Epithelial cell of esophagus (primary cell): ENCODE measurements around the gene HIPK2.
A peak's percentile ranks its signal among the peaks of the same experiment; 100 is the strongest.

Source experiments
- DNase-seq: peaks from one replicate; pipeline ENCODE4 v3.0.0; 2010; ENCODE audit warnings: low read depth
- H3K4me3 ChIP-seq: 2 replicates; pipeline ENCODE4 v1.5.1; 2011; ENCODE audit warnings: mild to moderate bottlenecking, low read length, control low read depth
- TF ChIP-seq, protein P1 (sequence below): IDR thresholded peaks from 2 replicates; pipeline ENCODE4 v1.5.1; 2011; ENCODE audit warnings: low read depth, mild to moderate bottlenecking, low read length, control low read depth, inconsistent platforms; ENCODE audit not compliant: insufficient read depth; ENCODE audit errors: missing control alignments

Gene HIPK2

DNA sequence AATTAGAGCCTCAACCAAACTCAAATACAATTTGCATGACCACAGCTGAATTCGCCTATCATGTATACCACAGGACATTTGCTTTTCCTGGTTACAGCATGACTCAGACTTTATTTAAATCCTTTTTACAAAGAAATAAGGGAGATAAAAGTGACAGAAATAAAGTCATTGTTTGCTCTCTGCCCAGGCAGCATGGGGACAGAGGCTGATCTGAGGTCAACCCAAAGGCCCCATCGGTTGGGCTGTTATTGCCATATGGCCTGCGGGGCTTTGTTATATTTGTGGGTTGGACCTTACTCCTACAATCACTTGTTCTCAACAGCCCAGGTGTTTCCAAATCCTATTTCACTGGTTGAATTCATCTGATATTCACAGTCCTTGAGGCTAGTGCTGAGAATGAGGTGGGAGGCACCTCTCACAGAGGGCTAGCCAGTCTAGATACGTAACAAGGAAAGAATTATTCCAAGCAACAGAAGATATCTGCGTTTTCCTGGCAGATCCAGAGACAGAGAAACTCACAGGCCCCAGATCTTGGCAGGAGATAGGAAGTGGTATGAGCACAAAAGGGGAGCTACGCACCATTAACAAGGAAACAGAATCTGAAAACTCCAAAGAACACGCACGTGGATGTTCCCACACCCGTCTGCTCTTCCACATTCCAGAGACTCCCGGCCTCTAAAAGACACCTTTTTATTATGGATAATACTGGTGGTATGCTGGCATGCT lies 117.3 kb downstream of the HIPK2 start:
- peak; percentile 50 for DNase-seq
- no peak overlapping the region for H3K4me3 ChIP-seq
- TF ChIP-seq, protein P1, sequence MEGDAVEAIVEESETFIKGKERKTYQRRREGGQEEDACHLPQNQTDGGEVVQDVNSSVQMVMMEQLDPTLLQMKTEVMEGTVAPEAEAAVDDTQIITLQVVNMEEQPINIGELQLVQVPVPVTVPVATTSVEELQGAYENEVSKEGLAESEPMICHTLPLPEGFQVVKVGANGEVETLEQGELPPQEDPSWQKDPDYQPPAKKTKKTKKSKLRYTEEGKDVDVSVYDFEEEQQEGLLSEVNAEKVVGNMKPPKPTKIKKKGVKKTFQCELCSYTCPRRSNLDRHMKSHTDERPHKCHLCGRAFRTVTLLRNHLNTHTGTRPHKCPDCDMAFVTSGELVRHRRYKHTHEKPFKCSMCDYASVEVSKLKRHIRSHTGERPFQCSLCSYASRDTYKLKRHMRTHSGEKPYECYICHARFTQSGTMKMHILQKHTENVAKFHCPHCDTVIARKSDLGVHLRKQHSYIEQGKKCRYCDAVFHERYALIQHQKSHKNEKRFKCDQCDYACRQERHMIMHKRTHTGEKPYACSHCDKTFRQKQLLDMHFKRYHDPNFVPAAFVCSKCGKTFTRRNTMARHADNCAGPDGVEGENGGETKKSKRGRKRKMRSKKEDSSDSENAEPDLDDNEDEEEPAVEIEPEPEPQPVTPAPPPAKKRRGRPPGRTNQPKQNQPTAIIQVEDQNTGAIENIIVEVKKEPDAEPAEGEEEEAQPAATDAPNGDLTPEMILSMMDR: no peak

DNA sequence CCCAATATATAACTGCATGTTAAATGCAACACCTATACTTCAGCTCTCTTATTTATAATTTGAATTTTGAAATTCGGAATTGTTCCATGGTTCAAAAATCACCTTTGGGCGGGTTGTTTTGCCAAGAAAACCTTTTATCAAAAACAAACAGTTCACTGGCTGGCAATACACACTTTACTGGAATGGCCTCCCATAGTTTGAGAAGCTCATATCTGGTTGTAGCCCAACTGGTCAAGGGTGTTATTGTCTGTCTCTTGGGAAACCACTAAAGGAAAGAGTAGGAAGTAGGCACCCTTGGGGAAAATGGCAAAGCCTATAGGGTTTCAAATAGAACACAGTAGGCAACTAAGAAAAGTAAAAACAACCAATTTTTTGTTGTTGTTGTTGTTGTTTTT lies 117.9 kb downstream of the HIPK2 start:
- no peak overlapping the region for H3K4me3 ChIP-seq
- TF ChIP-seq, protein P1: no peak

DNA sequence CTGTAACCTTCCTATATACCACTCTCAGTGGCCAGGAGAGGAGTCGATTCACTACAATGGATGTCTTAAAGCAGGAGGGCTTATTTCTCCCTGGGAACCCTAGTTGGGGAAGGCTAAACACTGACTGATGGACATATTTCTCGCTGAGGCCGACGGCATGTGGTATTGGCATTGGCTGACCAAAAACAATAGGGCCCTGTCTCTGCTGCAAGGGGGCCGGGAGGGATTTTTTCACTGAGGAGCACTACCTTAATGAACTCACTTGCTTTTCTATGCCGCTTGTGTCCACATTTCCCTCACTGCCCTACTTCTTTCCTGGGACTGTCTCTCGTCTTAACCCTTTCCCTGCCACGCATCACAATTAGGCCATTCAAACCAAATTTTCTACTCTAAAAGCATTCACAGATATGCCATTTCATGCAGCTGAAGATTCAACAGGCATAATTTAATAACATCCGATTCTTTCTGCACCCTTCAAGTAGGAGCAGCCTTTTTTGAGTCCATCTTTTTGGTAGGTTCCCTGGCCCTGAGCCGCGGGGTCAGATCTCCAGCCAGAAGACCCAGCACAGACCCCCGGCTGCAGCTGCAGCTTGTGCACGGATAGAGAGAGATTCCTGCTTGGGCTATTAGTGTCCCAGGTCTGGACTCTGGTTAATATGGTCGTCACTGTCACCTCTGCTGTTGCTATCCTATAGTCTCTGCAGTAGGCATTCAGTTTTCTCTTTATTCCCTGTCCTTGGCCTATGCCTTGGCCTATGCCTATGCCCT lies 118.7 kb downstream of the HIPK2 start:
- TF ChIP-seq, protein P1: no peak
- H3K4me3 ChIP-seq: no peak overlapping the region
- no peak for DNase-seq

More for the DNA sequence above, 117.9 kb downstream of the HIPK2 start:
- DNase-seq: no peak

DNA sequence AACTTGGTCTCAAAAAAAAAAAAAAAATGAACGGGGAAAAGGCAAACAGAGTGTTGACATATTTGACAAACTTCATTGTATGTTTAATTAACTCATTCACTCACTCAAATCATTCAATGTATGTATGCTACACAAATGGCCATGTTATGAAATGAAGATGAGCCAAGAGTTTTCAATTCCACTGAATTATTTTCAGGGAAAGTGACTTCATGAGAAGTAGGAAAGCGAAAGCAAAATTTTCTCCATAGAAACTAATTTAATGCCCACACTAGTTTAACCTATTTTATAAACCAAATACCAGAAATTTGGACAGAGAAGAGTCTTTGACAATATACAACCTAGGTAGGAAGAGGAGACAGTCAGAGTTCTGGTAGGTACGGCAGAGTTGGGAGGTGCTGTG lies 119.5 kb downstream of the HIPK2 start:
- H3K4me3 ChIP-seq: no peak overlapping the region
- no peak for DNase-seq
- TF ChIP-seq, protein P1: no peak

DNA sequence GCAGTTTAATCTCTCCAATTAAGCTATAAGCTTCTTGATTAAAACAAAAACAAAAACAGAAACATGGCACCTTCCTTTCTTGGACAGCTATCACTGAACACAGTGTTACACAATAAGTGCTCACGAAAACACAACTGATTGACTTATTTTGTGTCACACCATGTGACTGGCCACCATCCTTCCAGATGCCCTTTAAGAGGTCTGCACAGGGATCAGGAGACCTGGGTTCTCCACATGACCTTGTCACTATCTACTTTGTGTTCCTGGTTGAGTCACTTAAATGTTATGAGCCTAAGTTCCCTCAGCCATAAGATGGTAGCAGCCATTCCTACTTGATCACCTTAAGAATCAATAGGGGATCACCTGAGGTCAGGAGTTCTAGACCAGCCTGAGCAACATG lies 120.1 kb downstream of the HIPK2 start:
- DNase-seq: no peak
- TF ChIP-seq, protein P1: no peak
- no peak overlapping the region for H3K4me3 ChIP-seq

DNA sequence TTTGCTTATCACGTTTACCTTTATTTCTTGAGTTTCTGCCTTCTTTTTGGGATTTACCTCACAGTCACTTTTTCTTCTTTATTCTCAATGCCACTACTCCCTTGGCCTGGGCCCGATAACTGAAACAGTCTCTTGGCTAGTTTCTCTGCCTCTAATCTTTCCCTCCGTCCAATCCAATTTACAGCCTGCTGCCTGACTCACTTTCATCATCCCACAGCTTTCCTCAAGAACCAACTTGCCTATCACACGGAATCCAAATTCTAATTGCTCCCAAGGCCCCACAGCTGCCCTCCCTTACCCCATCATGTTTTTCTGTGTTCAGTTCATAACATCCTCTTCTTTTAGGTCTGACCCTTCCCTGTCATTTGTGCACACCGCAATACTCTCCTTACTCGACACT lies 121.4 kb downstream of the HIPK2 start:
- no peak overlapping the region for H3K4me3 ChIP-seq
- TF ChIP-seq, protein P1: no peak
- peak; percentile 80 for DNase-seq
